Effector CD4-positive, alpha-beta T cell (primary cell): ENCODE data around the gene ELN.
"Not testable (repeated sequence)": the region's sequence is repeated elsewhere in the genome, so short reads cannot be mapped to it uniquely, and the experiment has no call there.

Source experiments
- DNase-seq: peaks from one replicate; pipeline ENCODE4 v3.0.0-alpha.2; 2020

Gene ELN

GRCh38 chr7:74001150-74001494 is 26.9 kb upstream of the ELN start:
- no peak for DNase-seq

DNA sequence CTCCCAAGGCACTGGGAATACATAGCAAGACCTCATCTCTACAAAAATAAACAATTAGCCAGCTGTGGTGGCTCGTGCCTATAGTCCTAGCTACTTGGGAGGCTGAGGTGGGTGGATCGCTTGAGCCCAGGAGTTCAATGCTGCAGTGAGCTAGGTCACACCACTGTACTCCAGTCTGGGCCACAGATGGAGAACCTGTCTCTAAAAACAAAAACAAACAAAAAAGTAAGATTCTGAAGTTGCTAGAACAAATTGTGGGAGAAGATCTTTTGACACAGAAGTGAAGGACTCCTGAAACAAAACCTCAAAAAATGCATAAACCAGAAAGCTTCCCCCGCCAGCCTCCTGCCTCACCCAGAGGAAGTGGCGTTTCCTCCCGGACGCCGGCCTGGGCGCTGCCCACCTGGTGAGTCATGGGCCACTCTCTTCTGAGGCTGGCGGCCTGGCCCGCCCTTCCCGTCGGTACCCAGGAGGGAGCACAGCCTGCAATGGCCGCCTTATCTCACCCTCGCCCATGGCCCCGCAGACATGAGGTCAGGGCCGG is 25.4 kb upstream of the ELN start:
- DNase-seq = no peak

DNA sequence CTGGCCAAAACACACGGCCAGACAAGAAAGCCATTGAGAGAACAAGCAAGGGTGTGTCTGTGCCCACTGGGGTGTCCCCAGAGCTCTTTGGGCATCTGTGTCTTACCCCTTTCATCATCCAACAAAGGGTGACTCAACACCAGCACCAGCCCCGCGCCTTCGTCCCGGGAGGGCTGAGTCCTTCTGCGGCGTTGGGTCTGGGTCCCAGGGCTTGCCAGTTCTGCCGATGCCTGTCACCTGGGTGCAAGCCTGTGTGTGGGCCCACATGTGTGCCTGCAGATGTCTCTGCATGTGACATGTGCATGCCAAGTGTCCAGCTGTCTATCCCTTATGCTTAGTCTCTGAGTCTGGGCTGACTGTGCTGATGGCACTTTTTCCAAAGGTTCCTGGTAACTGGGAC is 24.4 kb upstream of the ELN start:
- no peak for DNase-seq

DNA sequence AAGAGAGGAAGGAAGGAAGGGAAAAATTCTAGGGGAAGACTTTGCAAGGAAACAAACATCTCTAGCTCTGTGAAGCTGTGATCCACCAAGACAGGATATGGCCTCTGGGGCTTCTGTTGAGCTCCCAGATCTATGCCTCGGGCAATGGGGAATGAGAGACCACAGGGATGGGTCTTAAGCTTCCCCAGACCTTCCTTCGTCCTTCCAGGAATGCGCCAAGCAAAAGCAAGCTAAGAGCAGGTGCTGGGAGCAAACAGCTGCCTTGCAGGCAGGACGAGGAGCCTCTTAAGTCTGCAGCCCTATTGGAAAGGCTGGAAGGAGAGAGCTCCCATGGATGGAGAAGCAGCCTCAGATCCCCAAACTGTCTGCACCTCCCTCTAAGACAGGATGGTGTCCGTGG is 21.9 kb upstream of the ELN start:
- DNase-seq = no peak

- no peak for DNase-seq
Observed at GRCh38 chr7:74006451-74007241, 21.3 kb upstream of the ELN start.

DNA sequence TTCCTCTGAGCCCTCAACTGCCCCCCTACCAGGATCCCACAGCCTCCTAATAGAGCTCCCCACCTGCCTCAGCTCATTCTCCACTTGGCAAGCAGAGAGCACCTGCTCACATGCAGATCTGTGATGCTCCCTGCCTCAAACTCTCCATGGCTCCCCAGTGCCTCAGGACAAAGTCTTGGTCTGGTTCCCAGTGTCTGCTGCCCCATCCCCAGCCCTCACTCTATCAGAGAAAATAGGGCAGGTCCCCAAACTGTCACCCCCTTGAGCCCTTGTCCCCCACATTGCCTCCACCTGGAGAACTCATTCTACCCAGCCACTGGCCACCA is 20.8 kb upstream of the ELN start:
- no peak for DNase-seq

DNA sequence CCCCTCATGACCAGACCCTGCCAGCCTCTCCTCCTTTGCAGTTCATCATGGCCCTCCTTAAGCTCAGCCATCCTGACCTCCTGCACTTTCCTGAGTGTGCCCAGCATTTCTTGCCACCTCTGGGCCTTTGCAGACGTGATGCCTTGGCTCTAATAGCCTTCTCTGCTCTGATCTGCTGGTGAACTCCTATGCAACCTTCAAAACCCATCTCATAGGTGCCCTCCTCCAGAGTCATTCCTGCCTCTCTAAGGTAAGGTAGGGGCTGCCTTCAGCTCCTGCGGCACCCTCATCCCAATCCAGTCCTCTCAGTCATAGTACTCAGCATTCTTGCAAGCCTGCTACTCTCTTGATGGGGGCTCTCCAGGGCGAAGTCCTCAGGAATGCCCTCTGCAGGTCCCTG is 19.3 kb upstream of the ELN start:
- DNase-seq = no peak

- DNase-seq = no peak
Observed at GRCh38 chr7:74009719-74010118, 18.3 kb upstream of the ELN start.

DNA sequence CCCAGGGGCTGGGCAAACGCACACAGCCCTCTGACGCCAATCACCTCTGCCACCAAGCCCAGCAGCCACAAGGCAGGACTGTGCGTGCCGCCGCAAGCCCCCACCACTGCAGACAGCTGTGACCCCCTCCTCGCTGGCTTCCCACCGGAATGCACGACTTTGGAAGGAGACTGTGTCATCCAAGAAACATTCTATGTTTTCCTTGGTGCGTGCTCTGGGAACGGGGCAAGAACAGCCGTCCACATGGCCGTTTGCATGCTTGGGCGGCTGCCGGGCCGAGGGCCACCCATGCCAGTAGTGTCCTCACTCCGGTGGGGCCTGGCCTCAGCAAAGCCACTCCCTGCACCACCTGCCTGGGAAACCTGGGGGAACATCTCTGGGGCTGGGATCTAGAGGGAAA is 17.6 kb upstream of the ELN start:
- DNase-seq = no peak

DNA sequence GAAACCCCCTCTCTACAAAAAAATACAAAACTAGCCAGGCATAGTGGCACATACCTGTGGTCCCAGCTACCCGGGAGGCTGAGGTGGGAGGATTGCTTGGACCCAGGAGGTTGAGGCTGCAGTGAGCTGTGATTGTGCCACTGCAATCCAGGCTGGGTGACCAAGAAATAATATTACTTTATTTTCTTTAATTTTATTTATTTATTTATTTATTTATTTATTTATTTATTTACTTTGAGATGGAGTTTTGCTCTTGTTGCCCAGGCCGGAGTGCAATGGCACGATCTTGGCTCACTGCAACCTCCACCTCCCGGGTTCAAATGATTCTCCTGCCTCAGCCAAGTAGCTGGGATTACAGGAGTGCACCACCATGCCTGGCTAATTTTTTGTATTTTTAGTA is 16.6 kb upstream of the ELN start:
- DNase-seq = not testable (repeated sequence)

GRCh38 chr7:74012842-74013249 is 15.1 kb upstream of the ELN start:
- no peak for DNase-seq

- DNase-seq = no peak
Observed at GRCh38 chr7:74013539-74014272, 14.3 kb upstream of the ELN start.

DNA sequence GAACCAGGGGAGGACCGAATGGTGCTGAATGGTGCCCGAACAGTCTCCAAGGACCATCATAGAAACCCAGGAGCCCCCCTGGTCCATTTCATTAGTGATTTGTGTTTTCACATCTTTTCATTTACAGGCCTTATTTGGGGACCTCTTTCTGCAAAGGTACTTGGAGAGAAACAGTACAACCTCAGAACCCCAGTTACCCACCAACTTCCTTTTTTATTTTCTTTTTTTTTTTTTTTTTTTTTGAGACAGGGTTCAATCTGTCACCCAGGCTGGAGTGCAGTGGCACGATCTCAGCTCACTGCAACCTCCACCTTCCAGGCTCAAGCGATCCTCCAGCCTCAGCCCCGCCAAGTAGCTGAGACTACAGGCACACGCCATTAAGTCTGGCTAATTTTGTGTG is 13.0 kb upstream of the ELN start:
- no peak for DNase-seq

DNA sequence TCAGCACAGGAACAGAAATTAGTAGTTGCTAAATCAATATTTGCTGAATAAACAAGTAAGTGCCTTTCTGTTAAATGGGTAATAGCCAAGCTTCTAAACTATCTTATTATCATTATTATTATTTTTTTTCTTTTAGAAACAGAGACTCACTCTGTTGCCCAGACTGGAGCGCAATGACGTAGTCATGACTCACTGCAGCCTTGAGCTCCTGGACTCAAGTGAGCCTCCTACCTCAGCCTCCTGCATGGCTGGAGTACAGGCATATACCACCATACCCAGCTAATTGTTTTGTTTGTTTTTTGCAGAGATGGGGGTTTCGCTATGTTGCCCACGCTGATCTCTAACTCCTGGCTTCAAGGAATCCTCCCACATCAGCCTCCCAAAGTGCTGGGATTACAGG is 12.3 kb upstream of the ELN start:
- no peak for DNase-seq

DNA sequence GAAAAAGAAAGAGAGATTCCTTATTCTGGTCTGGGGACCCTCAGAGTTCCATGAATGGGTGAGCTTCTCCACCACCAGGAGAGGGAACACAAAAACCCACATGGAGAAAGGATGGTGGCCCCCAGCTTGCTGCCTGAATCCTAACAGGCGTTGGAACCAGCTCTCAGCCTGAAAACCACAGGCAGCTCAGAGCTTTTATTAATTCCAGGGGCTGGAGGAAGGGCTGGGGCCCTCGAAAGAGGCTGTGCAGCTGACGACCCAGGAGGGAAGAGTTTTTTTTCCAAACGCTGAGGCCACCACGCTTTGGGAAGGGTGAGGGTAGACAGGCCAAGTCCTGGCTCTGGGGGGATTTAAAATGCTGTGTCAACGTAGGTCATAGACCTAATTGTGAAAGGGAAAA is 10.8 kb upstream of the ELN start:
- no peak for DNase-seq

DNA sequence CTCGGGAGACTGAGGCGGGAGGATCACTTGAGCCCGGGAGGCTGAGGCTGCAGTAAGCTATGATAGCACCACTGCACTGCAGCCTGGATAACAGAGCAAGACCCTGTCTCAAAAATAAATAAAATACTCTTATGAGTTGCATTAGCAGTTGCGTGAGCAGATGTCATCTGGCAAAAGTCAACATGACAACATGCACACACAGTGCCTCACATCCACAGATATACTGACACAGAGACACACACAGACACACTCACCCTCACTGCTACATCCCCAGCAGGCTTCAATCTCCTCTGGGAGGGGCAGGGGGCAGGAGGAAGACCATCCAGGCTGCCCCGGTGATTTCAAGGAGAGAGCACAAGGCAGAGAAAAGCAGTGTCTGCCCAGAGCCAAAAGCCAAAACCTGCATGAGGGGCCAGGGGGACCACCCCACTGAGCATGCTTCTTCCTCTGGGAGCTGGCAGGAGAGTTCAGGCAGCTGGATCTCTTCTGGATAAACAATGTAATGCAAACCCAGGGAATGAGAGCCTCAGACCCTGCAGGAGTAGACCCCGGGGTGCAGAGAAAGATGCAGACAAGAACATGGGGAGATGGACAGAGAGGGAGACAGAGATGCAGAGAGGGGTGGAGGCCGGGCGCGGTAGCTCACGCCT is 9.6 kb upstream of the ELN start:
- DNase-seq = no peak

- no peak for DNase-seq
Observed at GRCh38 chr7:74019149-74019548, 8.8 kb upstream of the ELN start.

DNA sequence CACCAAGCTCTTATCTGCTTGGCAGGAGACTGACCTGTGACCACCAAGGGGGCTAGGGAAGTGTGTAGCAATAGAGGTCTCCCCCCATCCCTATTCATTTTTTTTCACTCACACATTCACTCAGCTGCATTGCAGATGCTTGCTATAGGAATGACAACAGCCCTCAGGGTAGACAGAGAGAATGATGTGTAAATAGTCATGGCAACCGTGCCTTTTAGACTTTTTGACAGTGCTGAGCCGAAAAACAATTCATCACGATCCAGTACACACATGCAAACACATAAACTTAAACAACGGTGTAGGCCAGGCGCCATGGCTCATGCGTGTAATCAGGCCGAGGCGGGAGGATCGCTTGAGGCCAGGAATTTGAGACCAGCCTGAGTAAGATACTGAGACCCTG is 7.6 kb upstream of the ELN start:
- no peak for DNase-seq

- no peak for DNase-seq
Observed at GRCh38 chr7:74021546-74022320, 6.2 kb upstream of the ELN start.

GRCh38 chr7:74022507-74022906 is 5.5 kb upstream of the ELN start:
- DNase-seq = no peak

GRCh38 chr7:74023092-74023536 is 4.9 kb upstream of the ELN start:
- DNase-seq = no peak

DNA sequence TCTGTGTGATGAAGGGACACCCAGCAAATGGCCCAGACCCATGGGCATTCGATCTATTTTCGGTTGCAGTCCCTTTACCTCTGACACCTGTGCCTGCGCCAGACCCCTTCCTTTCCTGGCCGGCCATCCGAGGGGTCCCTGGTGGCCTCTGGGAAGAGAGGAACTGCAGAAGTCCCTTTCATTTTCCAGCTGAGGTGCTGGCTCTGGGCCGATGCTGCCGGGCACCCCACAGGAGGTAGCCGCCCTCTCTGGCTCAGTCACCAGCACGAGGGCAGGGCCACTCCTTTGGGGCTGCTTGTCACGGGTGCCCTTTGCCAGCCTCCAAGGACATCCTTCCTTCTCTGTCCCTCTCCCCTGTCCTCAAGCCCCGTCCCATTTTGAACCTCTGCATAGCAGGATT is 4.2 kb upstream of the ELN start:
- no peak for DNase-seq

- no peak for DNase-seq
Observed at GRCh38 chr7:74025146-74025545, 2.8 kb upstream of the ELN start.
